ENCODE results near the gene SPRR1A. TPM values are rescaled to one million over a fixed set of nuclear protein-coding genes. Genes with fewer than 3 reads are reported as not detected.

Gene SPRR1A
- total and polyA plus RNA-seq, 2 of the 4 experiments (the other 2 are of a cell fraction): not detected

DNA sequence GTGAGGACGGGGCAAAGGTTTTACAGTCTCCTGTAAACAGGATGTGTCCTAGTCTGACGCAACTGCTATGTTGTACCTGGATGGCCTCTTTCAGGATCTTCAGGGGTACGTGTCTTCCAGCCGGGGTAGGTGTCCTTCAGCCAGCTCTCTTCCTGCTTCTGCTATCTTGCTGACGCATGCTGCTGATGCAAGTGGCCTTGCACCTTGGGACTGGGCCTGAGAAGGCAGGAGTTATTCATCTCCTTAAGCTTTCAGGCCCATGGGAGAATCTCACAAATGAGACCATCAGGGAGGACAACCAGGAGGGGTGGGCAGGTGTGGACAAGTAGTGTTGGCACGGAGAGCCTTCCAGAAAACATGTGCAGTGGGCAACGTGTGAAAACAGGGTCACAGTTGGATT lies 39.2 kb downstream of the SPRR1A start:
- in situ Hi-C loops (cut with MboI; ENCODE audit: low sequenced_read_pairs): no loop called here
- Histone ChIP-seq H2AFZ (replicated peaks; ENCODE audit: low read length, poor library complexity) (no peak overlapping the region), H2AK9ac (replicated peaks; ENCODE audit: low read depth, low read length, poor library complexity) (no peak overlapping the region), H2BK120ac (ENCODE audit: low read depth, low read length) (no peak overlapping the region), H2BK5ac (ENCODE audit: low read depth, low read length, poor library complexity, severe bottlenecking) (no peak overlapping the region), H2AK5ac (ENCODE audit: low read depth, low read length) (no peak overlapping the region), H3K14ac (replicated peaks; ENCODE audit: low read depth, low read length) (no peak overlapping the region), H2BK20ac (ENCODE audit: low read depth, low read length) (no peak overlapping the region), H3K9ac (ENCODE audit: low read depth, low read length) (no peak overlapping the region), H3K79me1 (ENCODE audit: low read depth in 1 of 2, low read length in 2 of 2) (no peaks in the 10 kb centered on the region), H3K27ac (ENCODE audit: insufficient read depth, low read length) (no peak overlapping the region), H3K4me3 (ENCODE audit: insufficient read depth, low read depth, low read length) (no peak overlapping the region), H2BK15ac (ENCODE audit: low read depth, low read length) (no peak overlapping the region), H3K4me2 (ENCODE audit: low read depth, low read length) (no peak overlapping the region), H3K56ac (ENCODE audit: extremely low read depth, insufficient read depth, low read length) (no peak overlapping the region), H3K4ac (ENCODE audit: low read depth, low read length) (no peak overlapping the region), H3K9me3 (ENCODE audit: control insufficient read depth, insufficient read depth, low read length) (no peaks in the 10 kb centered on the region), H3K4me1 (ENCODE audit: control insufficient read depth, insufficient read depth, low read length) (no peaks in the 10 kb centered on the region), H3K23ac (ENCODE audit: low read depth, low read length) (no peak overlapping the region), H4K8ac (ENCODE audit: low read depth in 2 of 2, low read length in 2 of 2) (no peak overlapping the region), H3K27me3 (ENCODE audit: control insufficient read depth, insufficient read depth, low read length) (no peaks in the 10 kb centered on the region), H3K36me3 (ENCODE audit: control insufficient read depth, insufficient read depth, low read length) (no peaks in the 10 kb centered on the region), H4K20me1 (ENCODE audit: insufficient read depth, low read length) (no peaks in the 10 kb centered on the region), H4K5ac (ENCODE audit: low read depth, low read length) (no peak overlapping the region), H3K18ac (ENCODE audit: low read depth, low read length) (no peak overlapping the region), H4K91ac (ENCODE audit: insufficient read depth, low read depth, low read length) (no peak overlapping the region), H3K9me1 (ENCODE audit: insufficient read depth, low read length) (no peaks in the 10 kb centered on the region)
- dilution Hi-C loops (cut with HindIII; ENCODE audit: low sequenced_read_pairs, unreplicated experiment): no loop called here
- ChIA-PET POLR2A (ENCODE audit: unreplicated experiment) (no interaction called here), CTCF (no interaction called here)
- ATAC-seq (ENCODE audit: low read depth) (no peak), DNase-seq (no peak)
- whole genome bisulfite sequencing, 2 experiments (ENCODE audit: extremely low coverage in 2 of 2, insufficient read length in 1 of 2): 74% methylated on average over 3 of the region's 7 CpGs; no CpG with 5 or more reads in 1 of the 2 experiments
- no TSS peak for BruUV-seq (replicated peaks)
- no peak for TF ChIP-seq CHD1 (IDR thresholded peaks at IDR 0.05; ENCODE audit: low read depth, low read length)
- TF ChIP-seq RAD21 (IDR thresholded peaks at IDR 0.05; ENCODE audit: low read length): no peak
- TF ChIP-seq SMC3 (IDR thresholded peaks at IDR 0.05; ENCODE audit: low read depth, low read length): no peak
- TF ChIP-seq, protein P1, sequence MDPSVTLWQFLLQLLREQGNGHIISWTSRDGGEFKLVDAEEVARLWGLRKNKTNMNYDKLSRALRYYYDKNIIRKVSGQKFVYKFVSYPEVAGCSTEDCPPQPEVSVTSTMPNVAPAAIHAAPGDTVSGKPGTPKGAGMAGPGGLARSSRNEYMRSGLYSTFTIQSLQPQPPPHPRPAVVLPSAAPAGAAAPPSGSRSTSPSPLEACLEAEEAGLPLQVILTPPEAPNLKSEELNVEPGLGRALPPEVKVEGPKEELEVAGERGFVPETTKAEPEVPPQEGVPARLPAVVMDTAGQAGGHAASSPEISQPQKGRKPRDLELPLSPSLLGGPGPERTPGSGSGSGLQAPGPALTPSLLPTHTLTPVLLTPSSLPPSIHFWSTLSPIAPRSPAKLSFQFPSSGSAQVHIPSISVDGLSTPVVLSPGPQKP (IDR thresholded peaks at IDR 0.05; ENCODE audit: borderline replicate concordance, low read depth, low read length): no peak
- no peak for TF ChIP-seq NFE2L2 (IDR thresholded peaks at IDR 0.05; ENCODE audit: low read depth, low read length)
- no peak for TF ChIP-seq MXI1 (IDR thresholded peaks at IDR 0.05; ENCODE audit: borderline replicate concordance, low read depth, low read length)
- no peak for TF ChIP-seq RCOR1 (IDR thresholded peaks at IDR 0.05; ENCODE audit: insufficient replicate concordance, low read length)
- no peak for TF ChIP-seq BHLHE40 (IDR thresholded peaks at IDR 0.05; ENCODE audit: low read depth, low read length)
- TF ChIP-seq, protein P2, sequence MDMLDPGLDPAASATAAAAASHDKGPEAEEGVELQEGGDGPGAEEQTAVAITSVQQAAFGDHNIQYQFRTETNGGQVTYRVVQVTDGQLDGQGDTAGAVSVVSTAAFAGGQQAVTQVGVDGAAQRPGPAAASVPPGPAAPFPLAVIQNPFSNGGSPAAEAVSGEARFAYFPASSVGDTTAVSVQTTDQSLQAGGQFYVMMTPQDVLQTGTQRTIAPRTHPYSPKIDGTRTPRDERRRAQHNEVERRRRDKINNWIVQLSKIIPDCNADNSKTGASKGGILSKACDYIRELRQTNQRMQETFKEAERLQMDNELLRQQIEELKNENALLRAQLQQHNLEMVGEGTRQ (IDR thresholded peaks at IDR 0.05; ENCODE audit: low read depth, low read length): no peak
- no peak for TF ChIP-seq MAZ (IDR thresholded peaks at IDR 0.05; ENCODE audit: borderline replicate concordance, low read depth, low read length)
- intact Hi-C loops (cut with micrococcal nuclease): no loop called here
